ENCODE measurements around the gene PADI4. TPM values are rescaled to one million over a fixed set of nuclear protein-coding genes. Genes with fewer than 3 reads are reported as not detected.
"Not testable (repeated sequence)": the region's sequence is repeated elsewhere in the genome, so short reads cannot be mapped to it uniquely, and the experiment has no call there.

Gene PADI4
- total and polyA plus RNA-seq, 2 donors, result 0.10 TPM; not detected in 1

DNA sequence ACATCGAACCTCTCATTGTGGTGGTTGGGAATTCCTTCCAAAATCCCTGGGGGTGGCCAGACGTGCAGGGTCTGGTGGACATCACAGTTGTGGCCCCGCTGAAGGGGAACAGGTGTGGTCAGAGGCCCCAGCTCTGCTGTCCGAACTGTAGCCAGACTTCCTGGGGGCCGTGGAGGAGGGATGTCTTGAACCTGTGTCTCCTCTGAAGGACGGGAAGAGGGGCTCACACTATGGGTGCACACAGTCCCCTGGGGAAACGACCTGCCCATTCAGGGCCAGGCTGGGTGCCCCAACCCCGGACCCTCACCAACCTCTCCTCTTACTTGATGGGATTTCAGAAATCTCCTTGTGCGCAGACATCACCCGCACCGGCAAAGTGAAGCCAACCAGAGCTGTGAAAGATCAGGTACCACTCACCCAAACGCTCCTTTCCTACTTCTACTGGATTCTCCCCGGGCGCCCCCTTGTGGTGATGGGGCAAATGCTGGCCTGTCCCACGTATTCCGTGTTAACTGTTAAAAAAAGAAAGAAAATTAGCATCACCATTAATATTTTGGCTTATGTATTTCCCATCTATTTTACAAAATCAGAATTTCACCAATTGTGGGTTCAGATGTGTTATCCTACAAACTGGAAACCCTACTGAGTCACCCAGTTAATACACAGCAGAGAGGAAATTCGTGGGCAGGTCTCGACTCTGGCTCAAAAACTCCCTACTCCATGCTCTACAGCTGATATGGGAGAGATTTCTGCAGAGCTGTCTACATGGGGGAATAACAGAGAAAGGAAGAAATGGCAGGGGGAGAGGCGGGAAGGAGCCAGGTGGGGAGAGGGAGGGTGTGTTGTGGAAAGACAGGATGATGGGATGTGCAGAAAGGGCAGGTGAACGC lies 28.1 kb downstream of the PADI4 start:
- DNase-seq (ENCODE audit: extremely low spot score), result no peak
- Histone ChIP-seq H3K27ac (ENCODE audit: low read depth) (no peak overlapping the region), H3K4me3 (ENCODE audit: low read depth, low read length) (no peak overlapping the region), H3K4me1 (ENCODE audit: insufficient read depth) (no peaks in the 10 kb centered on the region), H3K36me3 (ENCODE audit: insufficient read depth) (no peaks in the 10 kb centered on the region)
- 29% methylated on average over 20 of the region's 20 CpGs for WGBS

DNA sequence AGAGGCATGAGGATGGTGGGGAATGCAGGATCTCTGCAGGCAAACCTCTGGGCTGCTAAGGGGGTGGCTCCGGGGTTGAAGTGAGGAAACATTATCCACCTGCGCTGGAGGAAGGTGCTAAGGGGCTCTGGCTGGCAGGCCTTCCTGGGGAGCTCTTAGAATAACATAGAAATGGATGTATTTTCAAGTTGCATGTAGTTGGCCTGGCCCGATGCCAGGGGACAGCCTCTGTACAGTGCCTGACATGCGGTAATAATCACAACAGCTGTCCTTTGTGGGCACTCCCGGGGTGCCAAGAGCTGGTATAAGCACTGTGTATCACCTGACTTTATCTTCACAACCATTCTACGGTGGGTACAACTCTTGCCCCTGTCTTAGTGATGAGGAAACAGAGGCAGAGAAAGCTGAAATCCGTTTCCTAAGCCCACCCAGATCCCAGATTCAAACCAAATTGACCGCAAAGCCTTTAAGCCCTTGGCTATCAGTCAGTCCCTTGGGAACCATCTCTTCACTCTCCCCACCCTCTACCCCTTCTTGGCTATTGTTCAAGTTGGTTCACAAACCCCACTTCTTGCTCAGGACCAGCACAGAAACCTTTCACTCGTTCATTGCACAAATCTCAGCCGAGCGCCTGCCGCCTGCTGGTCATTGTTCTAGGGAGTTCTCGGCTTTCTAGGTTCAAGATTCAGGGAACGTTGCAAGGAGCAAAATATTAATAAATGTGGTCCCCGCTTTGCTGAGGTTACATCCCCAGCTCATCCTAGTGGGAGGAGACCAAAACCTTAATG lies 30.9 kb downstream of the PADI4 start:
- Histone ChIP-seq H3K36me3 (ENCODE audit: insufficient read depth) (no peaks in the 10 kb centered on the region), H3K4me1 (ENCODE audit: insufficient read depth) (no peaks in the 10 kb centered on the region), H3K27ac (ENCODE audit: low read depth) (no peak overlapping the region), H3K4me3 (ENCODE audit: low read depth, low read length) (no peak overlapping the region)
- 67% methylated on average over 15 of the region's 15 CpGs for WGBS
- DNase-seq (ENCODE audit: extremely low spot score), result no peak

DNA sequence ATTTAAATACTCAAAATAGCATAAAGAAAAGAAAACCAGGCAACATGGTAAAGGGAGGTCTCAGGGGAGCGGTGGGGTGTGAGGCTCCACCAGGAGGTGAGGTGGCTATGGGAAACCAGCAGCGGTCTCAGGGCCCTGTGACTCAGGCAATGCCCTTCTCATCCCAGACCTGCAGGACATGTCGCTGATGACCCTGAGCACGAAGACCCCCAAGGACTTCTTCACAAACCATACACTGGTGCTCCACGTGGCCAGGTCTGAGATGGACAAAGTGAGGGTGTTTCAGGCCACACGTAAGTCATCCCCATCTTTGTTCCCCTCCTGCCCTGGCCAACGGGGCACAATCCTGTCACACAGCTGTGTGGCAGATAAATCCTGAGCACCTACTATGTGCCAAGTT lies 31.5 kb downstream of the PADI4 start:
- no peak overlapping the region for H3K27ac ChIP-seq (ENCODE audit: low read depth)
- H3K36me3 ChIP-seq (ENCODE audit: insufficient read depth), result no peaks in the 10 kb centered on the region
- H3K4me3 ChIP-seq (ENCODE audit: low read depth, low read length), result no peak overlapping the region
- H3K4me1 ChIP-seq (ENCODE audit: insufficient read depth), result no peaks in the 10 kb centered on the region
- WGBS, result 79% methylated on average over 7 of the region's 7 CpGs
- DNase-seq (ENCODE audit: extremely low spot score), result no peak

DNA sequence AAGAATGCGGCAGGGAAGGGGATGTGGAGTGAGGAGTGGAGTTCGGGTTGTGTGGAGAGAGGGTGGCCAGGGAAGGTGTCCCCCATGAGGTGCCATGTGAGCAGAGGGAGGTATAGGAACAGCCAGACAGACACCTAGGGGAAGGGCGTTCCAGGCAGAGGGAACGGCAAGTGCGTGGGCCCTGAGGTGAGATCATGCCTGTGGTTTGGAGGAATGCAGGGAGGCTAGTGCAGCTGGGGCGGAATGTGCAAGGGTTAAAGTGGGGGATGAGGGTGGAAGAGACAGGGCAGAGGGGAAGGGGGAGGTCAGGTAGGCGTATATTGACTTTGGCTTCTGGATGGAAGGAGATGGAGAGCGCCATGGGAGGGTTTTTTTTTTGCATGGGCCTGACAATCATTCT lies 32.4 kb downstream of the PADI4 start:
- 82% methylated on average over 8 of the region's 8 CpGs for WGBS
- DNase-seq (ENCODE audit: extremely low spot score), result no peak
- Histone ChIP-seq H3K27ac (ENCODE audit: low read depth) (no peak overlapping the region), H3K4me3 (ENCODE audit: low read depth, low read length) (no peak overlapping the region), H3K36me3 (ENCODE audit: insufficient read depth) (no peaks in the 10 kb centered on the region), H3K4me1 (ENCODE audit: insufficient read depth) (no peaks in the 10 kb centered on the region)

DNA sequence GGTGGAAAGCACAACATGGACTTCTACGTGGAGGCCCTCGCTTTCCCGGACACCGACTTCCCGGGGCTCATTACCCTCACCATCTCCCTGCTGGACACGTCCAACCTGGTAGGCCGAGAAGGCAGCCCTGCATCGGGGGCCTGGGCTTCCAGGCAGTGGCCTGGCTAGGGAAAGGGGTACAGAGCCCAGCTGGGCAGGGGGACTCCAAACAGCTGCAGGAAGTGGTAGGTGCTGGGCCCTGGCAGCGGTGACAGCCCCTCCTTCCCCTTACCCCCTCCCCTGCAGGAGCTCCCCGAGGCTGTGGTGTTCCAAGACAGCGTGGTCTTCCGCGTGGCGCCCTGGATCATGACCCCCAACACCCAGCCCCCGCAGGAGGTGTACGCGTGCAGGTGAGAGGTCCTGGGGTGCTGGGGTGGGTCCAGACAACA lies 34.0 kb downstream of the PADI4 start:
- DNase-seq (ENCODE audit: extremely low spot score), result no peak
- H3K4me1 ChIP-seq (ENCODE audit: insufficient read depth), result no peaks in the 10 kb centered on the region
- WGBS, result 73% methylated on average over 17 of the region's 17 CpGs
- H3K27ac ChIP-seq (ENCODE audit: low read depth), result no peak overlapping the region
- H3K36me3 ChIP-seq (ENCODE audit: insufficient read depth), result no peaks in the 10 kb centered on the region
- no peak overlapping the region for H3K4me3 ChIP-seq (ENCODE audit: low read depth, low read length)

DNA sequence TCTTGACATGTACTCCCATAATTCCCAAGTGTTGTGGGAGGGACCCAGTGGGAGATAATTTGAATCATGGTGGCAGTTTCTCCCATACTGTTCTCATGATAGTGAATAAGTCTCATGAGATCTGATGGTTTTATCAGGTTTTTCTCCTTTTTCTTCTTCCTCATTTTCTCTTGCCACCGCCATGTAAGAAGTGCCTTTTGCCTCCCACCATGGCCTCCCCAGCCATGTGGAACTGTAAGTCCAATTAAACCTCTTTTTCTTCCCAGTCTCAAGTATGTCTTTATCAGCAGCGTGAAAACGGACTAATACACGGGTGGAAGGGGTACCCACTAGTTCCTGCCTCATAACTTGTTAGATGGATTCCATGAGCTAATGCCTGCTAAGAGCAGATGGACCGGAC lies 37.5 kb downstream of the PADI4 start:
- not testable (repeated sequence) for H3K4me3 ChIP-seq (ENCODE audit: low read depth, low read length); DNase-seq (ENCODE audit: extremely low spot score); H3K27ac ChIP-seq (ENCODE audit: low read depth); H3K36me3 ChIP-seq (ENCODE audit: insufficient read depth); H3K4me1 ChIP-seq (ENCODE audit: insufficient read depth)
- WGBS, result 89% methylated on average over 5 of the region's 5 CpGs

DNA sequence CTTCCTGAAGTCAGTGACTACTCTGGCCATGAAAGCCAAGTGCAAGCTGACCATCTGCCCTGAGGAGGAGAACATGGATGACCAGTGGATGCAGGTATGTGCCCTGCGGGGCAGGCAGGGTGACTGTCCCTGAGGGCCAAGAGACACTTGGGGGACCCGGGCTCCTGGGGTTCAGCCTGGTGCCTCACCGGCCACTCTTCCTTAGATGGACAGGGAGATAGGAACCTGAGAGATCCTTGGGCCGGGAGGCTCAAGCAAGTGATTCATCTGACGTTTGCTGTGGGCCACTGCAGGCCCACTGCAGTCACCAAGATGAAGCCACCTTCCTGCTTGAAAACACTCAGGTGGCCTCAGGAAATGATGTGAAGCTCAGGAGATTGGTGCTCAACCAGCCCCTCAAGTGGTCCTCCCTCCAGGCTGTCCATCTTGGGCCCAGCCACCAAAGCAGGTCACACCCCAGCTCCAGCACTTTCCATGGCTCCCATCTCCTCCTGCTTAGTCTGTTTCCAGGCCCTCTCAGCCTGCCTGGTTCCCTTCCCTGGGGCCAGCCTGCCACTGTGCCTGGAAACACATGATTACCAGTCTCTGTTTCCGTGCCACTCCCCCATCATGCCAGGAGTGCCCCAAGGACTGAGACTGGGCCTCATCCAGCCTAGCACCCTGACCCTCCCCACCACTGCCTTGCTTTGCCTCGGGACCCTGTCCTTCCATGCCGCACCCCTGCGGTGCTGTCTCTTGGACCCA lies 38.2 kb downstream of the PADI4 start:
- 83% methylated on average over 9 of the region's 9 CpGs for WGBS
- no peak overlapping the region for H3K4me3 ChIP-seq (ENCODE audit: low read depth, low read length)
- no peak overlapping the region for H3K27ac ChIP-seq (ENCODE audit: low read depth)
- H3K36me3 ChIP-seq (ENCODE audit: insufficient read depth), result no peaks in the 10 kb centered on the region
- DNase-seq (ENCODE audit: extremely low spot score), result no peak
- H3K4me1 ChIP-seq (ENCODE audit: insufficient read depth), result no peaks in the 10 kb centered on the region

DNA sequence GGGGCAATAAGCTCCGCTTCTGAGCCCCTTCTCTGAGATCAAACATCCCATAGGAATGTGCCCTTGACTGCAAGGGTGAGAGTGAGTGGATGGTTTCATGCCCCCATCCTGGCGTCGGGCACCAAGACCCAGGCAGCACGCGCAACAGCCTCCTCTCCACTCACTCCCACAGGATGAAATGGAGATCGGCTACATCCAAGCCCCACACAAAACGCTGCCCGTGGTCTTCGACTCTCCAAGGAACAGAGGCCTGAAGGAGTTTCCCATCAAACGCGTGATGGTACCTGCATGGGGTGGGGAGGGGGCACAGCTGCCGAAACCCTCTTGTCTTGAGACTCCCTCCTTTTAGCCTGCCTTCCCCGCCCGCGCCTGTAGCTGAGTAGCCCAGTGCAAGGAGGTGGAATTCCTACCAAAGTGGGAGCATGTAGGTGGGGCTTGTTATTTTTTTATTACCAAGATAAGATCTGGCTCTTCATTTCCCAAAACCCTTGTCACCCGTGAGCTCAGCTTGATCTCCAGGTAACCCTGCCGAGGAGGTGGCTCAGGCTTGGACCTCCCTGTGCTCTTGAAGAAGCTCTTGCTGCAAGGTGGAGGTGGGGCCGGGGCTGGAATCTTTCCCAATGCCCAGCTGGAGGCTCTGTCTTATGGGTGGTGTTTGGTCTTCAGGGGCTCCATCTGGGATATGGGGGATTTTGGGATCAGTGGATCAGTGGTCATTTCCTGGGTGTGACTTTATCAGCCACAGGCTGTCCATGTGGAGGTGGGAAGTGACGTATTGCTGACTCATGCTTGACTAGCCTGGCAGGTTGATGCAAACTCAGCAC lies 40.0 kb downstream of the PADI4 start:
- 61% methylated on average over 19 of the region's 19 CpGs for whole genome bisulfite sequencing
- no peak for DNase-seq (ENCODE audit: extremely low spot score)
- H3K36me3 ChIP-seq (ENCODE audit: insufficient read depth), result no peaks in the 10 kb centered on the region
- no peaks in the 10 kb centered on the region for H3K4me1 ChIP-seq (ENCODE audit: insufficient read depth)
- H3K4me3 ChIP-seq (ENCODE audit: low read depth, low read length), result no peak overlapping the region
- H3K27ac ChIP-seq (ENCODE audit: low read depth), result no peak overlapping the region

DNA sequence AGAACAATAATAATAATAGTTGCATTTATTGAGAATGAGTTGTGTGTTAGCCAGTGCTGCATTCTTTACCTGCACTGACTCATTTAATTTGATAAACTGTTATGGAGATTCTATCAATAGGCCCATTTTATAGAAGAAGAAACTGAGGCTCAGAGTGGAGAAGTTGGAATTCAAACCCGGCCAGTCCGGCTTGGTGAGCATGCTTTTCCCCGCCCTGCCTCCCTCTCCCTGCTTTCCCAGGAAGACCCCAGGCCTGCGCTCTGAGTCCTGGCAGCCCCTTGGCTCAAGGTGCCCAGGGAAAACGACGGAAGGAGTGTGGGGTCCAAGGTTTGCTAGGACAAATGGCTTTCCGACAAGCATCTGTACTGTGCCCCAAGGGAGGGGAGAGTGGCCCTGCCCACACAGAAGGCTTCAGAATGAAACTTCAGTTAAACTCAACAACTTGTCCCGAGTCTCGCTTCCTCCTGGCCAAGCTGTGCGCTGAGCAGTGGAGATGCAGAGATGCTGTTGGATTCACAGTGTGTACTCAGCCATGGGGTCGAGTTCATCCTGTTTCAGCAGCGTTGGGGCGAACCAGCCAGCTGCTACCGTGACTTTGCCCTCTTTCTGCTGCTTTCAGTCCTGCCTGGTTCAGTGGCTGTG lies 40.7 kb downstream of the PADI4 start:
- Histone ChIP-seq H3K36me3 (ENCODE audit: insufficient read depth) (no peaks in the 10 kb centered on the region), H3K4me1 (ENCODE audit: insufficient read depth) (no peaks in the 10 kb centered on the region), H3K4me3 (ENCODE audit: low read depth, low read length) (no peak overlapping the region), H3K27ac (ENCODE audit: low read depth) (no peak overlapping the region)
- DNase-seq (ENCODE audit: extremely low spot score), result no peak
- WGBS, result 73% methylated on average over 14 of the region's 14 CpGs

DNA sequence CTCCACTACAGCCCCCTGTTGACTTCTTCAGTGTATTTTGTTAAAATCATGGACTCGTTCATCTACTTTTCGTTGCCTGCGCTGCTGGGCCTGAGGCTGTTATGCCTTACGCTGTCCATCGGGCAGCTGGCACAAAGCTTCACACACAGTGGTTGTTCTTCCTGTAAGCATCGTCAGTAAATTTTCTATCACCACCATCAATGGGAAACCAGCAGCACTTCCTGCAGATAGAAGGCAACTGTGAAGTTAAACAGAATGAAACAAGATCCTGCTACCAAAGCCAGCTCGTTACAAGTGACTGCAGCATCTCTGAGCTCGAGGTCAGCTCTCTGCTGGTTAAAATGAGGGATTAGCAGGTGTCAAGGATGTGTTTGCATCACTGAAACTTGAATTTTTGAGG lies 42.1 kb downstream of the PADI4 start:
- WGBS, result 52% methylated on average over 8 of the region's 8 CpGs
- Histone ChIP-seq H3K27ac (ENCODE audit: low read depth) (no peak overlapping the region), H3K4me3 (ENCODE audit: low read depth, low read length) (no peak overlapping the region), H3K36me3 (ENCODE audit: insufficient read depth) (no peaks in the 10 kb centered on the region), H3K4me1 (ENCODE audit: insufficient read depth) (no peaks in the 10 kb centered on the region)
- DNase-seq (ENCODE audit: extremely low spot score), result no peak

DNA sequence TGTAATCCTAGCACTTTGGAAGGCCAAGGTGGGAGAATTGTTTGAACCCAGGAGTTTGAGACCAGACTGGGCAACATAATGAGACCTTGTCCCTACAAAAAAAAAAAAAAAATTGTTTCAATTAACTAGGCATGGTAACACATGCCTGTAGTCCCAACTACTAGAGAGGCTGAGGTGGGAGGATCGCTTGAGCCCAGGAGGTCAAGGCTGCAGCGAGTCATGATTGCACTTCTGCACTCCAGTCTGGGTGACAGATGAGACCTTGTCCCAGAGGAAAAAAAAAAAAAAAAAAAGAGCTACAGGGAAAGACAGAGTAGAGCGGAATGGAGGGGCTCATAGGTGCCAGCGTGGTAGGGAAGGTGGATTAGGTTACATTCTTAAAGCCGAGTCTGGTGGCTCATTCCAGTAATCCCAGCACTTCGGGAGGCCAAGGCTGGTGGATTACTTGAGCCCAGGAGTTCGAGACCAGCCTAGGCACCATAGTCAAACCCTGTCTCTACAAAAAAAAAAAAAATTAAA lies 43.0 kb downstream of the PADI4 start:
- no peak for DNase-seq (ENCODE audit: extremely low spot score)
- Histone ChIP-seq H3K4me3 (ENCODE audit: low read depth, low read length) (no peak overlapping the region), H3K4me1 (ENCODE audit: insufficient read depth) (no peaks in the 10 kb centered on the region), H3K27ac (ENCODE audit: low read depth) (no peak overlapping the region), H3K36me3 (ENCODE audit: insufficient read depth) (no peaks in the 10 kb centered on the region)
- 74% methylated on average over 7 of the region's 7 CpGs for WGBS

DNA sequence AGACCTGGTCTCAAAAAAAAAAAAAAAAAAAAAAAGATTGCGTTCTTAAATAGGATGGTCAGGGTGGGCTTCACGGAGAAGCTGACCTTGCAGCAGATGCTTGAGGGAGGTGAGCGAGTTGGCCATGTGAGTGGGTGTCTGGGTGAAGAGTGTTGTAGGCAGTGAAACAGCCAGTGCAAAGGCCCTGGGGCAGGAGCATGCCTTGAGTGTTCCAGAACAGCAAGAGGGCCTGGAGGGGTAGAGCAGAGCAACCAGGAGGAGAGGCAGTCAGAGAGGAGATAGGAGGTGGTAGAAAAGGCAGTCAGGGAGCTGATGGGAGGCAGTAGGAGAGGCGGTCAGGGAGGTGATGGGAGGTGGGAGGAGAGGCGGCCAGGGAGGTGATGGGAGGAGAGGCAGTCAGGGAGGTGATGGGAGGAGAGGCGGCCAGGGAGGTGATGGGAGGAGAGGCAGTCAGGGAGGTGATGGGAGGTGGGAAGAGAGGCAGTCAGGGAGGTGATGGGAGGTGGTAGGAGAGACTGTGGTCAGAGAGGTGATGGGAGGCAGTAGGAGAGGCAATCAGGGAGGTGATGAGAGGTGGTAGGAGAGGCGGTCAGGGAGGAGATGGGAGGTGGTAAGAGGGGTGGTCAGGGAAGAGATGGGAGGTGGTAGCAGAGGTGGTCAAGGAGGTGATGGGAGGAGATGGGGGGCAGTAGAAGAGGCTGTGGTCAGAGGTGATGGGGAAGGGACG lies 43.8 kb downstream of the PADI4 start:
- no peaks in the 10 kb centered on the region for H3K36me3 ChIP-seq (ENCODE audit: insufficient read depth)
- DNase-seq (ENCODE audit: extremely low spot score), result no peak
- no peak overlapping the region for H3K27ac ChIP-seq (ENCODE audit: low read depth)
- no peaks in the 10 kb centered on the region for H3K4me1 ChIP-seq (ENCODE audit: insufficient read depth)
- no peak overlapping the region for H3K4me3 ChIP-seq (ENCODE audit: low read depth, low read length)
- 84% methylated on average over 8 of the region's 8 CpGs for WGBS

All from urinary bladder (tissue), 4 donors.